Measurements from ENCODE around the gene SPAG4. TPM values are rescaled to one million over a fixed set of nuclear protein-coding genes. Genes with fewer than 3 reads are reported as not detected.
A peak's percentile ranks its signal among the peaks of the same experiment; 100 is the strongest.

Gene SPAG4
- total and polyA plus RNA-seq, 2 experiments from 2014 or later, result 27.9 to 44.6 TPM

- DNase-seq (ENCODE audit: low read depth in 1 of 2, low spot score in 1 of 2), result no peak
- no peak for TF ChIP-seq CTCF (IDR thresholded peaks at IDR 0.05; ENCODE audit: low read depth, low read length)
- Histone ChIP-seq H3K9me3 (ENCODE audit: low read depth) (no peaks in the 10 kb centered on the region), H3K4me3 (no peak overlapping the region), H3K36me3 (no peaks in the 10 kb centered on the region), H3K4me1 (ENCODE audit: low read depth) (no peaks in the 10 kb centered on the region), H3K27ac (no peak overlapping the region), H3K27me3 (peaks cover 41% of the 10 kb centered on the region)
These were observed 15.9 kb upstream of the SPAG4 start for GRCh38 chr20:35599776-35600120.

GRCh38 chr20:35600176-35600992, 15.2 kb upstream of the SPAG4 start:
- H3K27me3 ChIP-seq, result peaks cover 41% of the 10 kb centered on the region
- H3K4me1 ChIP-seq (ENCODE audit: low read depth), result no peaks in the 10 kb centered on the region
- H3K36me3 ChIP-seq, result no peaks in the 10 kb centered on the region
- no peak overlapping the region for H3K27ac ChIP-seq
- TF ChIP-seq CTCF (IDR thresholded peaks at IDR 0.05; ENCODE audit: low read depth, low read length), result no peak
- H3K4me3 ChIP-seq, result peak overlapping the region; percentile 26
- DNase-seq (ENCODE audit: low read depth in 1 of 2, low spot score in 1 of 2), result no peak
- H3K9me3 ChIP-seq (ENCODE audit: low read depth), result no peaks in the 10 kb centered on the region

GRCh38 chr20:35600993-35601973, 14.3 kb upstream of the SPAG4 start:
- H3K27me3 ChIP-seq, result peaks cover 41% of the 10 kb centered on the region
- peak; percentile 47 for TF ChIP-seq CTCF (IDR thresholded peaks at IDR 0.05; ENCODE audit: low read depth, low read length)
- no peak overlapping the region for H3K27ac ChIP-seq
- peak; percentile 83 to 86 for DNase-seq (ENCODE audit: low read depth in 1 of 2, low spot score in 1 of 2)
- H3K4me3 ChIP-seq, result peak overlapping the region; percentile 26
- H3K9me3 ChIP-seq (ENCODE audit: low read depth), result no peaks in the 10 kb centered on the region
- H3K4me1 ChIP-seq (ENCODE audit: low read depth), result no peaks in the 10 kb centered on the region
- no peaks in the 10 kb centered on the region for H3K36me3 ChIP-seq

GRCh38 chr20:35601990-35602389, 13.6 kb upstream of the SPAG4 start:
- H3K4me1 ChIP-seq (ENCODE audit: low read depth), result no peaks in the 10 kb centered on the region
- H3K9me3 ChIP-seq (ENCODE audit: low read depth), result no peaks in the 10 kb centered on the region
- no peak overlapping the region for H3K27ac ChIP-seq
- no peaks in the 10 kb centered on the region for H3K36me3 ChIP-seq
- peaks cover 41% of the 10 kb centered on the region for H3K27me3 ChIP-seq
- TF ChIP-seq CTCF (IDR thresholded peaks at IDR 0.05; ENCODE audit: low read depth, low read length), result no peak
- peak overlapping the region; percentile 26 for H3K4me3 ChIP-seq
- DNase-seq (ENCODE audit: low read depth in 1 of 2, low spot score in 1 of 2), result no peak

- peaks cover 41% of the 10 kb centered on the region for H3K27me3 ChIP-seq
- DNase-seq (ENCODE audit: low read depth in 1 of 2, low spot score in 1 of 2), result no peak
- no peaks in the 10 kb centered on the region for H3K36me3 ChIP-seq
- H3K4me1 ChIP-seq (ENCODE audit: low read depth), result no peaks in the 10 kb centered on the region
- no peak overlapping the region for H3K4me3 ChIP-seq
- H3K9me3 ChIP-seq (ENCODE audit: low read depth), result no peaks in the 10 kb centered on the region
- no peak for TF ChIP-seq CTCF (IDR thresholded peaks at IDR 0.05; ENCODE audit: low read depth, low read length)
- no peak overlapping the region for H3K27ac ChIP-seq
These were observed 12.7 kb upstream of the SPAG4 start for GRCh38 chr20:35602851-35603495.

Measured in cardiac muscle cell (in vitro differentiated cells and primary cell).